ENCODE data around the gene SCYL2.

DNA sequence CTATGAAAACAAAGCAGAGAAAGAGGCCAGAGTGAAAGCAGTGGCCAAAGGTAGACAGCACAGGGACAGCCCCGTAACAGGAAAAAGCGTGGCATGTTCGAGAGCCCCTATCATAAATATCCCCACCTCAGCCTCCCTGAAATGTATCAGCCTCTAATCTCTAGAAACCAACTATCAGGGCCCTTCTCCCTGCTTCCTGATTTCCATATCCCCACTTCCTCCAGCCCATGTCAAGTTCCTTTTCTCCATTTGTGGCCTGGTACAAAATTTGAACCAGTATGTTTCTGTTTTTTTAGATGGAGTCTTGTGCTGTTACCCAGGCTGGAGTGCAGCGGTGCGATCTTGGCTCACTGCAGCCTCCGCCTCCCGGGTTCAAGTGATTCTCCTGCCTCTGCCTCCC is 17.0 kb upstream of the SCYL2 start:
- TF ChIP-seq CTCF (IDR thresholded peaks at IDR 0.05; ENCODE audit: poor library complexity, severe bottlenecking) (no peak), EP300 (conservative IDR thresholded peaks at IDR 0.05; ENCODE audit: poor library complexity, severe bottlenecking) (no peak), POLR2AphosphoS5 (IDR thresholded peaks at IDR 0.05) (no peak), EZH2 (IDR thresholded peaks at IDR 0.05; ENCODE audit: borderline replicate concordance, insufficient read depth, low read length, poor library complexity, severe bottlenecking) (no peak), SMC3 (conservative IDR thresholded peaks at IDR 0.05; ENCODE audit: poor library complexity) (no peak), MXI1 (conservative IDR thresholded peaks at IDR 0.05; ENCODE audit: poor library complexity, severe bottlenecking) (no peak), RAD21 (conservative IDR thresholded peaks at IDR 0.05) (no peak), REST (IDR thresholded peaks at IDR 0.05; ENCODE audit: borderline replicate concordance) (no peak), TAF1 (IDR thresholded peaks at IDR 0.05; ENCODE audit: low read depth) (no peak)
